ENCODE data around the gene ID2.

GRCh38 chr2:8644605-8645175 lies 37.2 kb upstream of the ID2 start:
- no peak for TF ChIP-seq MAX (IDR thresholded peaks at IDR 0.05)
- TF ChIP-seq CTCF (IDR thresholded peaks at IDR 0.05; ENCODE audit: low read depth, low read length, missing input control), result no peak
- TF ChIP-seq ZBTB33 (IDR thresholded peaks at IDR 0.05), result no peak
- TF ChIP-seq JUND (IDR thresholded peaks at IDR 0.05), result no peak
- no peak for TF ChIP-seq SP1 (IDR thresholded peaks at IDR 0.05)
- TF ChIP-seq ATF3 (IDR thresholded peaks at IDR 0.05), result no peak
- no peak for TF ChIP-seq EGR1 (IDR thresholded peaks at IDR 0.05; ENCODE audit: low read depth in 2 of 2)
- no peak for TF ChIP-seq REST (IDR thresholded peaks at IDR 0.05)
